Kidney (tissue), 14 donors: ENCODE results near the gene HS2ST1. TPM values are rescaled to one million over a fixed set of nuclear protein-coding genes. Genes with fewer than 3 reads are reported as not detected.

Experiments used
- DNase-seq, 5 donors: peaks; one replicate each; pipeline ENCODE4 v3.0.0-alpha.2; 2013 to 2020
- FAIRE-seq: peaks from 2 replicates; lab custom pipeline; 2012; peaks lifted over from hg19 to GRCh38; lab: Jason Lieb, UNC
- H3K27ac ChIP-seq, 2 donors: one replicate each; pipeline ENCODE4 v1.7.0; 2013; ENCODE audit warnings: low read depth in 2 of 2, low read length in 2 of 2, inconsistent platforms in 1 of 2
- H3K27me3 ChIP-seq: one replicate; pipeline ENCODE4 v1.7.1; 2013; ENCODE audit warnings: low read length, inconsistent platforms; ENCODE audit not compliant: control insufficient read depth, insufficient read depth
- H3K36me3 ChIP-seq, 3 donors: one replicate each; pipeline versions ENCODE4 v1.7.0 to v1.7.1; 2013; ENCODE audit warnings: low read length in 3 of 3, control low read depth in 1 of 3, inconsistent platforms in 1 of 3; ENCODE audit not compliant: insufficient read depth in 3 of 3, control insufficient read depth in 2 of 3
- H3K4me1 ChIP-seq, 3 donors: one replicate each; pipeline versions ENCODE4 v1.7.0 to v1.7.1; 2013; ENCODE audit warnings: low read length in 3 of 3, inconsistent platforms in 1 of 3, low read depth in 1 of 3; ENCODE audit not compliant: control insufficient read depth in 2 of 3, insufficient read depth in 2 of 3
- H3K4me3 ChIP-seq, 3 donors: one replicate each; pipeline versions ENCODE4 v1.7.0 to v1.8.1; 2013; ENCODE audit warnings: low read length in 3 of 3, control low read depth in 1 of 3, inconsistent platforms in 1 of 3
- H3K9ac ChIP-seq, 3 donors: one replicate each; pipeline versions ENCODE4 v1.7.0 to v1.7.1; 2013; ENCODE audit warnings: low read length in 3 of 3, control low read depth in 1 of 3, inconsistent platforms in 1 of 3
- H3K9me3 ChIP-seq, 3 donors: one replicate each; pipeline versions ENCODE4 v1.7.0 to v1.7.1; 2013; ENCODE audit warnings: low read length in 3 of 3, control low read depth in 1 of 3, inconsistent platforms in 1 of 3; ENCODE audit not compliant: control insufficient read depth in 2 of 3, insufficient read depth in 1 of 3
- CTCF ChIP-seq: IDR thresholded peaks from 3 replicates; pipeline ENCODE4 v1.5.1; 2012; ENCODE audit warnings: mild to moderate bottlenecking, moderate library complexity, borderline replicate concordance; ENCODE audit not compliant: insufficient read depth; ENCODE audit errors: extremely low read depth
- intact Hi-C: fragments of 100-400 bp; cut with DNase I; formaldehyde crosslinking; loops from one replicate; pipeline ENCODE4 v1.11.1; 2022
- polyA plus RNA-seq: library from polyadenylated mRNA; stranded (reverse); fragments of 350-450 nt; fragmentation: Illumina TruSeq; extraction: RNeasy Lipid Tissue Mini Kit (QIAGEN cat#74804); gene quantifications from one replicate; pipeline ENCODE4 v1.2.3, GENCODE V29; 2014; ENCODE audit warnings: low read depth, low replicate concordance; ENCODE audit not compliant: insufficient read depth
- total RNA-seq: library from RNA; stranded (reverse); fragmentation: NEBNext Ultra II Directional; extraction: Animal tissue kit (Norgen Biotek cat#: 25700); gene quantifications from one replicate; pipeline ENCODE4 v1.2.1, GENCODE V29; 2021
- donor health status: control.
- donor health status: control.
- donor health status: control.
- donor health status: control.
- donor health status: control.
- donor health status: DM: yes; HTN: yes; CAD: no.
- donor health status: Normal renal cell carcinoma (clear cell type).

HS2ST1 gene
- total and polyA plus RNA-seq, 2 donors from 2014 or later = 10.3 to 27.1 TPM

GRCh38 chr1:87092846-87093245 is 178.4 kb downstream of the HS2ST1 start:
- no peak for FAIRE-seq
- DNase-seq = no peak
- H3K9ac ChIP-seq = no peak overlapping the region

DNA sequence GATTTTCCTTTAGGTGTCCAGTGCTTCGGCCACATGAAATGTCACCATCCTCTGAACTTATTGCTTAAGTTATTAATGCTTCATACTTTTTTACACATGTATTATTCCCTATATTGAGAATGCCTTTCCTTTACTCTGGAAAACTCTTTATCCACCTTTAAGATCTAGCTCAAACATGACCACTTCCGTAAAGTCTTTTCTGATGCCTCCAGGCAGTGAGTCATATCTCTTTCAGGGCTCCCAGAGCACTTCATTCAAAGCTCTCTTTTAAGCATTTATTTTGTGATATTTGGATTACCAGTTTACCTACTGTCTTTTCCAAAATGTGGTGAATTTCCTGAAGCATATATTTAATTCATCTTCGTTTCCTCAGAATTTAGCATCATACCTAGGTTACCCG is 178.9 kb downstream of the HS2ST1 start:
- no peak for TF ChIP-seq CTCF
- intact Hi-C loops = no loop called here
- H3K9me3 ChIP-seq = no peaks in the 10 kb centered on the region
- no peaks in the 10 kb centered on the region for H3K27me3 ChIP-seq
- H3K4me1 ChIP-seq = no peaks in the 10 kb centered on the region
- no peaks in the 10 kb centered on the region for H3K36me3 ChIP-seq
- no peak for FAIRE-seq
- H3K27ac ChIP-seq = no peak overlapping the region
- H3K9ac ChIP-seq = no peak overlapping the region
- no peak overlapping the region for H3K4me3 ChIP-seq
- DNase-seq = no peak

More at GRCh38 chr1:87092846-87093245, 178.4 kb downstream of the HS2ST1 start:
- no peak for TF ChIP-seq CTCF
- Histone ChIP-seq H3K9me3 (no peaks in the 10 kb centered on the region), H3K27me3 (no peaks in the 10 kb centered on the region), H3K36me3 (no peaks in the 10 kb centered on the region), H3K4me1 (no peaks in the 10 kb centered on the region), H3K4me3 (no peak overlapping the region), H3K27ac (no peak overlapping the region)
- intact Hi-C loops = no loop called here

DNA sequence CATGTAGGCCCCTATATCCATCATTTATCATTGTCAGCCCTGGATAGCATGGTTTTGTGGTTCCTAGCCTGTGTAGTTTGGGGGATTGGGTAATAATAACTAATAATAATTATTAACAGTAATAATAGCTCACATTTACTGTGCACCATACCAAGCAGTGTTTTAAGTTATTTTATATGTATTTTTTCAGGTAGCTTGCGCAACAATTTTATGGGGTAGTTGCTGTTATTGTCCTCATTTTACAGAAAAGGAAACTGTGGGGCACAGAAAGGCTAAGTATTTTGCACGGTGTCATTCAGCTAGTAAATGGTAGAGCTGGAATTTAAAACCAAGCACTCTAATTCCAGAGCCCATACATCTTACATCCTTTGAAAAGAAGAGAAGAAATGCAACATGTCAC is 179.8 kb downstream of the HS2ST1 start:
- TF ChIP-seq CTCF = no peak
- H3K27ac ChIP-seq = no peak overlapping the region
- H3K9me3 ChIP-seq = no peaks in the 10 kb centered on the region
- intact Hi-C loops = no loop called here
- H3K9ac ChIP-seq = no peak overlapping the region
- no peaks in the 10 kb centered on the region for H3K4me1 ChIP-seq
- FAIRE-seq = no peak
- no peak overlapping the region for H3K4me3 ChIP-seq
- H3K27me3 ChIP-seq = no peaks in the 10 kb centered on the region
- no peaks in the 10 kb centered on the region for H3K36me3 ChIP-seq
- no peak for DNase-seq

- no peak overlapping the region for H3K27ac ChIP-seq
- intact Hi-C loops = no loop called here
- H3K4me3 ChIP-seq = no peak overlapping the region
- H3K4me1 ChIP-seq = no peaks in the 10 kb centered on the region
- H3K27me3 ChIP-seq = no peaks in the 10 kb centered on the region
- FAIRE-seq (no peak), DNase-seq (no peak)
- H3K36me3 ChIP-seq = no peaks in the 10 kb centered on the region
- H3K9ac ChIP-seq = no peak overlapping the region
- H3K9me3 ChIP-seq = peaks cover 0 to 10% (median 0%) of the 10 kb centered on the region in 3 donors
- TF ChIP-seq CTCF = no peak
Measured at GRCh38 chr1:87100271-87100670, 185.8 kb downstream of the HS2ST1 start.
